Loucy (cell line): ENCODE data around the gene DBN1.

Source experiments
- EZH2phosphoT487 ChIP-seq: fragments of 200-600 bp; IDR thresholded peaks from 2 replicates; pipeline ENCODE4 v1.6.1; 2018; ENCODE audit warnings: antibody characterized with exemption, mild to moderate bottlenecking, moderate library complexity, borderline replicate concordance
- TF ChIP-seq, protein P1 (sequence below): fragments of 200-600 bp; sonication (generic); conservative IDR thresholded peaks from 2 replicates; pipeline ENCODE4 v1.5.1; 2014; ENCODE audit warnings: mild to moderate bottlenecking, antibody characterized with exemption, low read length

- TF ChIP-seq, protein P1, sequence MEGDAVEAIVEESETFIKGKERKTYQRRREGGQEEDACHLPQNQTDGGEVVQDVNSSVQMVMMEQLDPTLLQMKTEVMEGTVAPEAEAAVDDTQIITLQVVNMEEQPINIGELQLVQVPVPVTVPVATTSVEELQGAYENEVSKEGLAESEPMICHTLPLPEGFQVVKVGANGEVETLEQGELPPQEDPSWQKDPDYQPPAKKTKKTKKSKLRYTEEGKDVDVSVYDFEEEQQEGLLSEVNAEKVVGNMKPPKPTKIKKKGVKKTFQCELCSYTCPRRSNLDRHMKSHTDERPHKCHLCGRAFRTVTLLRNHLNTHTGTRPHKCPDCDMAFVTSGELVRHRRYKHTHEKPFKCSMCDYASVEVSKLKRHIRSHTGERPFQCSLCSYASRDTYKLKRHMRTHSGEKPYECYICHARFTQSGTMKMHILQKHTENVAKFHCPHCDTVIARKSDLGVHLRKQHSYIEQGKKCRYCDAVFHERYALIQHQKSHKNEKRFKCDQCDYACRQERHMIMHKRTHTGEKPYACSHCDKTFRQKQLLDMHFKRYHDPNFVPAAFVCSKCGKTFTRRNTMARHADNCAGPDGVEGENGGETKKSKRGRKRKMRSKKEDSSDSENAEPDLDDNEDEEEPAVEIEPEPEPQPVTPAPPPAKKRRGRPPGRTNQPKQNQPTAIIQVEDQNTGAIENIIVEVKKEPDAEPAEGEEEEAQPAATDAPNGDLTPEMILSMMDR = no peak
- TF ChIP-seq EZH2phosphoT487 = no peak
These were observed 29.1 kb downstream of the DBN1 start for GRCh38 chr5:177444106-177445051.
